Fibroblast of pulmonary artery (primary cell): ENCODE data around the gene ADAMTS2.

ENCODE experiments used
- DNase-seq: peaks from one replicate; pipeline ENCODE4 v3.0.0-alpha.2; 2010; ENCODE audit warnings: low read depth
- H3K4me3 ChIP-seq: replicated peaks from 2 replicates; pipeline ENCODE4 v1.5.1; 2011; ENCODE audit warnings: low read depth, mild to moderate bottlenecking, control low read depth, low read length, moderate library complexity
- TF ChIP-seq, protein P1 (sequence below): IDR thresholded peaks from 2 replicates; pipeline ENCODE4 v1.5.1; 2011; ENCODE audit warnings: mild to moderate bottlenecking, control low read depth, low read length, inconsistent platforms; ENCODE audit errors: missing control alignments

The ADAMTS2 gene

DNA sequence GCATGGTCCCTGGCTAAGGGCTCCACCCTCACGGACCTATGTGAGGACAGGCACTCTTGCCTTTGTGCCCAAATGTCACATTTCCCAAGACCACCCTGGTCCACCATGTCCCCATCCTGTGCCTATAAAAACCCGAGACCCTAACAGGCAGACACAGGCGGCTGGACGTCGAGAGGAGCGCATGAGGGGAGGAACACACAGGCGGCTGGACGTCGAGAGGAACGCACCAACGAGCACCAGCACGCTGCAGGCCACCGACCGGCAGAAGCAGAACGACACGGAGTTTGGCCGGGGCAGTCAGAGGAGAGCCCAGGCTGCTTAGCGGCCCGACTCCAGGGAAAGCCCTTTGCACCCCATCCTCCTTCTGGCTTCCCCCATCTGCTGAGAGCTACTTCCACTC lies 119.9 kb downstream of the ADAMTS2 start:
- TF ChIP-seq, protein P1, sequence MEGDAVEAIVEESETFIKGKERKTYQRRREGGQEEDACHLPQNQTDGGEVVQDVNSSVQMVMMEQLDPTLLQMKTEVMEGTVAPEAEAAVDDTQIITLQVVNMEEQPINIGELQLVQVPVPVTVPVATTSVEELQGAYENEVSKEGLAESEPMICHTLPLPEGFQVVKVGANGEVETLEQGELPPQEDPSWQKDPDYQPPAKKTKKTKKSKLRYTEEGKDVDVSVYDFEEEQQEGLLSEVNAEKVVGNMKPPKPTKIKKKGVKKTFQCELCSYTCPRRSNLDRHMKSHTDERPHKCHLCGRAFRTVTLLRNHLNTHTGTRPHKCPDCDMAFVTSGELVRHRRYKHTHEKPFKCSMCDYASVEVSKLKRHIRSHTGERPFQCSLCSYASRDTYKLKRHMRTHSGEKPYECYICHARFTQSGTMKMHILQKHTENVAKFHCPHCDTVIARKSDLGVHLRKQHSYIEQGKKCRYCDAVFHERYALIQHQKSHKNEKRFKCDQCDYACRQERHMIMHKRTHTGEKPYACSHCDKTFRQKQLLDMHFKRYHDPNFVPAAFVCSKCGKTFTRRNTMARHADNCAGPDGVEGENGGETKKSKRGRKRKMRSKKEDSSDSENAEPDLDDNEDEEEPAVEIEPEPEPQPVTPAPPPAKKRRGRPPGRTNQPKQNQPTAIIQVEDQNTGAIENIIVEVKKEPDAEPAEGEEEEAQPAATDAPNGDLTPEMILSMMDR: no peak
- DNase-seq: no peak
- no peak overlapping the region for H3K4me3 ChIP-seq

- no peak overlapping the region for H3K4me3 ChIP-seq
- TF ChIP-seq, protein P1: no peak
- no peak for DNase-seq
These were observed 120.5 kb downstream of the ADAMTS2 start for GRCh38 chr5:179224741-179225140.

GRCh38 chr5:179223961-179224360 lies 121.3 kb downstream of the ADAMTS2 start:
- DNase-seq: no peak
- no peak overlapping the region for H3K4me3 ChIP-seq
- TF ChIP-seq, protein P1: no peak

- TF ChIP-seq, protein P1: no peak
- H3K4me3 ChIP-seq: no peak overlapping the region
- no peak for DNase-seq
These were observed 121.7 kb downstream of the ADAMTS2 start for GRCh38 chr5:179223528-179223927.

DNA sequence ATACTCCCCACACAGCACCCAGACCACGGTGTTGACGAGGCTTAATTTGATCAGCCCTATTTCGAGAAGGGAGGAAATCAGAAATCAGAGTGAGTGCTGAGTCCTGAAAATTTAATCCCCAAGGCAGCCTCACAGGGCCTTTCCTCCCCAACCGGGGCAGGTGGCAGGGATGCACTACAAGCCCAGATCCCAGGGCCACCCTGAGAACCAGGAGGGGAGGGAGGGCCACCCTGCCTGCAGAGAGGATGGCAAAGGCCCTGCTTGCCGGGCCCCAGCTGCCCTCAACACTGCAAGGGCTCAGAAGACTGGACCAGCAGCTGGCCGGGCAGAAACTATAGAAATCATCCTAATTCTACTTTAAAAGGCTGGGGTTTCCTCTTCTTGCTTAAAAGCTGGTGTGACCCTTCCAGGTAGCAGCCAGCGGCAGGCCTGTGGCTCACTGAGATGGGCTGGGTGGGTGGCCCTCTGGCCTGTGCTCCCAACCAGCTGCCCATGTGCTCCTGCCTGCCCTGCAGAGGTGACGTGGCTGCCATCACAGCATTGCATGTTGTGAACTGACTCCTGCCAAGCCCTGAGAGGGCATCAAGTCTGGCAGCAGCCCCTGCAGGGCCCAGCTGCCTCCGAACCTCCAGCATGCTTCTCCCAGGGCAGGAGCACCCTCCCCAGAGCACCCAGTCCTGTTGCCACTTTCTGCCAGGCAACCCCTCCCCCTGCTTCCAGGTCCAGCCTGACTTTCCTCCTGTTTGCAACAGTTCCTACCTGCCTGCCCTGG lies 122.8 kb downstream of the ADAMTS2 start:
- TF ChIP-seq, protein P1: no peak
- DNase-seq: no peak
- no peak overlapping the region for H3K4me3 ChIP-seq

DNA sequence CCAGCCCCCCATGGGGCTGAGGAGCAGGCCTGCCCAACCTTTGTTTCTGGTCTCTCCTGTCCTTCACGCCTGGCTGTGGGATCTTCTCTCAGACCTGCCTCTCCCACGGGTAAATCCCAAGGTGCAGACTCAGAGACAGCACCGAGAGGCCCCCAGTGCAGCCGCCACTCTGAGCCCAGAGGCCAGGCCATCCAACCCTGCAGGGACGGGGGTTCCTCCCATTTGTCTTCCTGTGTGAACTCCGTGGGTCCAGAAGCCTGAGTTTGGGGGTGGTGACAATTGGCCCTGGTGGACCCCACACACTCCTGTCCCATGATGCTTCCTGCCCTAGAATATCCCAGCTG lies 123.4 kb downstream of the ADAMTS2 start:
- H3K4me3 ChIP-seq: no peak overlapping the region
- no peak for DNase-seq
- TF ChIP-seq, protein P1: no peak
